NCI-H1417 (cell line): ENCODE measurements around the gene SHMT2.
"Not testable (repeated sequence)": the region's sequence is repeated elsewhere in the genome, so short reads cannot be mapped to it uniquely, and the experiment has no call there.

Experiments used
- DNase-seq, 3 experiments: peaks; one replicate each; lab custom pipeline; 2025; lab: John Stamatoyannopoulos, UW

Gene SHMT2

GRCh38 chr12:57263096-57263495 lies 33.6 kb downstream of the SHMT2 start:
- no peak for DNase-seq

- no peak for DNase-seq
Measured at GRCh38 chr12:57266681-57267080, 37.2 kb downstream of the SHMT2 start.

GRCh38 chr12:57268264-57268663 lies 38.8 kb downstream of the SHMT2 start:
- DNase-seq = no peak

- DNase-seq = peak in 1 of 3 experiments; percentile 21
Measured at GRCh38 chr12:57270966-57271470, 41.5 kb downstream of the SHMT2 start.

- peak in 1 of 3 experiments; percentile 66 for DNase-seq
Measured at GRCh38 chr12:57272337-57273151, 43.0 kb downstream of the SHMT2 start.

GRCh38 chr12:57273516-57273915 lies 44.0 kb downstream of the SHMT2 start:
- DNase-seq = no peak

- DNase-seq = not testable (repeated sequence)
Measured at GRCh38 chr12:57276233-57276632, 46.7 kb downstream of the SHMT2 start.

GRCh38 chr12:57276935-57277563 lies 47.5 kb downstream of the SHMT2 start:
- DNase-seq = peak; percentile 8 to 54 (median 16)

GRCh38 chr12:57278465-57279381 lies 49.2 kb downstream of the SHMT2 start:
- DNase-seq = no peak

- peak in 1 of 3 experiments; percentile 32 for DNase-seq
Measured at GRCh38 chr12:57280211-57281062, 50.9 kb downstream of the SHMT2 start.

- not testable (repeated sequence) for DNase-seq
Measured at GRCh38 chr12:57282073-57282472, 52.6 kb downstream of the SHMT2 start.
